ENCODE results near the gene DOC2B.
"Not testable (repeated sequence)": the region's sequence is repeated elsewhere in the genome, so short reads cannot be mapped to it uniquely, and the experiment has no call there.

DOC2B gene

GRCh38 chr17:210402-210801, 29.0 kb upstream of the DOC2B start:
- no peak for DNase-seq

- DNase-seq: peak; percentile 7
Observed at GRCh38 chr17:208429-208828, 27.0 kb upstream of the DOC2B start.

- peak; percentile 4 for DNase-seq
Observed at GRCh38 chr17:207775-208174, 26.3 kb upstream of the DOC2B start.

- peak; percentile 15 for DNase-seq
Observed at GRCh38 chr17:206941-207560, 25.6 kb upstream of the DOC2B start.

- DNase-seq: not testable (repeated sequence)
Observed at GRCh38 chr17:206484-206883, 25.0 kb upstream of the DOC2B start.

GRCh38 chr17:205817-206216, 24.4 kb upstream of the DOC2B start:
- peak; percentile 3 for DNase-seq

GRCh38 chr17:205148-205669, 23.8 kb upstream of the DOC2B start:
- DNase-seq: peak; percentile 2

- DNase-seq: peak; percentile 11
Observed at GRCh38 chr17:204427-205147, 23.1 kb upstream of the DOC2B start.

- no peak for DNase-seq
Observed at GRCh38 chr17:202501-202951, 21.1 kb upstream of the DOC2B start.

GRCh38 chr17:201736-202135, 20.3 kb upstream of the DOC2B start:
- DNase-seq: not testable (repeated sequence)

GRCh38 chr17:201257-201656, 19.8 kb upstream of the DOC2B start:
- not testable (repeated sequence) for DNase-seq

GRCh38 chr17:200586-200985, 19.1 kb upstream of the DOC2B start:
- no peak for DNase-seq

- DNase-seq: no peak
Observed at GRCh38 chr17:199806-200545, 18.5 kb upstream of the DOC2B start.

GRCh38 chr17:199191-199604, 17.7 kb upstream of the DOC2B start:
- DNase-seq: no peak

GRCh38 chr17:198225-198624, 16.8 kb upstream of the DOC2B start:
- DNase-seq: not testable (repeated sequence)

- DNase-seq: no peak
Observed at GRCh38 chr17:197352-197751, 15.9 kb upstream of the DOC2B start.

- DNase-seq: no peak
Observed at GRCh38 chr17:194828-195602, 13.6 kb upstream of the DOC2B start.

GRCh38 chr17:193841-194806, 12.7 kb upstream of the DOC2B start:
- no peak for DNase-seq

GRCh38 chr17:193426-193810, 12.0 kb upstream of the DOC2B start:
- no peak for DNase-seq

GRCh38 chr17:192666-193425, 11.4 kb upstream of the DOC2B start:
- no peak for DNase-seq

- no peak for DNase-seq
Observed at GRCh38 chr17:189444-189843, 8.0 kb upstream of the DOC2B start.
